CD4-positive, alpha-beta T cell treated with Interleukin-6 for 4 hours (primary cell): ENCODE results near the gene MED27.

Experiments
- DNase-seq: peaks from one replicate; pipeline ENCODE4 v3.0.0-alpha.2; 2020; ENCODE audit warnings: mixed read lengths

MED27 gene

DNA sequence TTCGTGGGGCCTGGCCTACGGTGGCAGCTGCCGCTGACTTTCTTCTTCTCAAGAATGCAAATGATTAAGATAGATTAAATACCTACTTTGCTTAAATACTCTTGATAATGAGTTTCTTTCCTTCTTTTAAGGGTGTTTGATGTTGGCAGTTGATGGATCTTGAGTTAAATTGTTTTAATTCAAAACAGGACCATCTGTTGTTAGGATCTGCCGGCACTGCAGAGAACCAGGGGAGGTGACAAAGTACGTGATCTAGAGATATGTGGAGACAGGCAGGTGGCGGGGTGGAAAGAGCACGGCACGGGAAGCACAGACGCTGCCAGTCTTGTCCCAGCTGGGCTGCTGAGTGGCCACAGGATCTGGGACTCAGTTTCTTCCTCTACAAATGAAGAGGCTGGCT lies 37.9 kb downstream of the MED27 start:
- no peak for DNase-seq

DNA sequence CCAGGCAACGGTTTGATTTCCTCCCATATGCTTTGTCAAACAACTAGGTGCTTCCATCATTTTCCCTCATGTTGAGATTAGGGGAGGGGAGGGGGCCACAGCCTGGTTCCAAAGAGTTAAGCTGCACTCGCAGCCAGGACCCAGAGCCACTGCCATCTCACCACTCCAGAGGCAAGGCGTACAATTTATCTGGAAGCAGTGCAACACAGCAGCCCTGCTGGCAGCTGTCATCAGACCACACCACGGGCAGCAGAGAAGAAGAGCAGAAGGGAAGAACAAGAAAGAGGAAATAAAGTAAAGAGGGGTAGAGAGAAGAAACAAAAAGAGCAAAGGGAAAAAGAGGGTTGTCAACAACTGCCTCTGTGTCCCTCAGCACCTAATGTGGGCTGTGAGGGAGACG lies 38.9 kb downstream of the MED27 start:
- no peak for DNase-seq

DNA sequence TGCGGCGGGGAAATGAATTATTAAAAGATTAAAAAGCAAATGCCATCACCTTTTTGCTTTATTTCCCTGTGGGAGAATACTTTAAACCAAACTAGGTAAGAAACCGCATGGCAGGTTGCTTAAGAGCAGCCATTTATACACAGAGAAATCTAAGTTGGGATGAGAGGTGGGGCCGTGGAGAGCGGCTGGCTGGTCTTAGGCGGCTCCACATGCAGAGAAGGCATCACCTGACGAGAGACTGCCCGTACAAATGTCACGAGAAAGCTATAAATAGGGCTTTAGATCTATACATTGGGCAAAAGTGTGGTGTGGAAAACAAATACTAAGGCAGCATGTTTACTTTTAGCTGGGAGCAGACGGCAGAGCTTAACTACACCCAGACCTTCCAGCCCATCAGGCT lies 39.4 kb downstream of the MED27 start:
- DNase-seq = no peak

DNA sequence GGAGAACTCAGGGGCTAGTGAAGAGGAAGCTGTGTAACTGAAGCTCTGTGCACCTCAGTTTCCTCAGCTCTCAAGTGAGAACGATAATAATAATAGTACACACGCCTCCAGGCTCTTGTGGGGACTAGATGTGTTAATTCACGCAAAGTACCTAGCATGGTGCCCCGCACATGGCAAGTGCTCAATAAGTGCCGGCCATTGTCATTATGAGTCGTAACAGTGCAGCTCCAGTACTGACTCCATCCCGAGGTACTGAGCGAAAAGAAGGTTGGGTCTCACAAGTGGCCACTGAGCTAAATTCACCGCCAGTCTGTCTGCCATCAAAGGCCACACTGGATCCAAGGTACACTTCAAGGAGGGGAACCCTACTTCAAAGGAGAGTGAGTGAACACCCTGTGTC lies 40.4 kb downstream of the MED27 start:
- DNase-seq = no peak

DNA sequence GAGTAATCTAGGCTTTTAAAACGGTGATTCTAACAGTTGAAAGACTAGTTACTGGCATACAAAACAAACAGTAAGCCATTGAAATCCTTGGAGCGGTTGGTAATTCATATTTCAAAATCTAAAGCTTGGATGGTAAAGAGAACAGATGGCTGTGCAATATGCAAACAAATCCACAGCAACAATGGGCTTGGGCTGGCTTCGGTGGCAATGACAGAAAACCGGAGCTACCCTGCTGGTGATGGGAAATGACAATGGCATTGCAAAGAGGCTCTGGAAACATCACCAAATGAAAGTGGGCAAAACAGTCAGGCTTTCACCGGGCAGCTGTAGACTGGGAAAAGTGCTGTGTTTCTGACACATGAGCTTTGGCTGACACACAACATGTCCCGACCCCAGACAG lies 42.2 kb downstream of the MED27 start:
- no peak for DNase-seq

DNA sequence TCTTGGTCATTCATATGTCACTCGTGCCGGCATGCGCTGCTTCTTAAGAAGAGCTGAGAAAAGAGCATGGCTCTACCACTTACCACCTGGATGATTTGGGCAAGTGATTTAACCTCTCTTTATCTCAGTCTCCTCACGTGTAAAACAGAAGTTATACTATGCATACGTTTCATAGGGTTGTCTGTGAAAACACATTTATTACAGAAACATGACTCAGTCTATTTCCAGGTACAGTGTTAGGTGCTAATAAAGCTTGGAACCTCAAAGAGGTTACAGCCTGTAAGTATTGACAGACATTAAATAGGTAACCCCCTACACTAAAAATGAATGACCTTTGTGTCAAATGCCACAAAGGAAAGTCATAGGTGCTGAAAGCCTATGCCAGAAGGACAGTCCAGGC lies 43.1 kb downstream of the MED27 start:
- DNase-seq = no peak

DNA sequence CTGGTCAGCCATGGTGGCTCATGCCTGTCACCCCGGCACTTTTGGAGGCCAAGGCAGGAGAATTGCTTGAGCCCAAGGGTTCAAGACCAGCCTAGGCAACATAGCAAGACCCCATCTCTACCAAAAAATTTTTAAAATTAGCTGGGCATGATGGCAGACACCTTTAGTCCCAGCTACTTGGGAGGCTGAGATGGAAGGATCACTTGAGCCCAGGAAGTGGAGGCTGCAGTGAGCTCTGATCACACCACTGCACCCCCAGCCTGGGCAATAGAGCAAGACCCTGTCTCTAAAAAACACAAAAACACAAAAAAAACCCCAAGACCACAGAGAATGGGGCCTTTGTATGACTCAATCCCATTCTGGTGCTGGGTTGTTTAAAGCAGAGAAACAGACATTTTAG lies 44.0 kb downstream of the MED27 start:
- DNase-seq = no peak

DNA sequence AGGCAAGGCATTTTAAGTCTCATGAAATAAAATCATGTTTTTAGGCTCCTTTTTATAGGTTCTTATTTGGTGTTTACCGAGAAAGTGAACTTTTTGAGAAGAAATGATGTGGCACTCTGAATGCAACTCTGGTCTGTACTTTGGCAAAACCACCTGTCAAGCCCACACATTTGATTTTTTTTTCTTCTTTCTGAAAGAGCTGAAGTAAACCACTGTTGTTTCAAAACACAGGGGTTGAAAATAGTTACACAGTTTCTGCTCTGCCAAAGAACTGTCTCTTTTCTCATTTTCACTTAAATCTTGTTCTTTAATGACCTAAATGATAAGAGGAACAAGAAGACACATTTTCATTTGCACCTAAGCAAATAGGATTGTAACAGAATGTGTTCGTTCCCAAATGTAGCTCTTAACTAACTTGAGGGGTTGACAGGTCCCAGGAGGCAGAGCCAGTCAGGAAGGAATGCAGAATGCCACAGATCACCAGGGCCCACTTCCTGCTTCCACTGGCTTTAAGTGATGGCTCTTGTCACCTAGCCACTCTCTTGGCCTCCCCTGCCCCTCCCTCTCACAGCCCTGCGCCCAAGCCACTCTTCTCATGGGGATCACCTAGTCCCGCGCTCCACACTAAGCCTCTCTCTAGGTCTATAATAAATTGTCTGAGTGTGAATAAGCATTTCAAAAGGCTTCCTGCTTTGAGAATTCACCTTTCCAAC lies 47.3 kb downstream of the MED27 start:
- no peak for DNase-seq

DNA sequence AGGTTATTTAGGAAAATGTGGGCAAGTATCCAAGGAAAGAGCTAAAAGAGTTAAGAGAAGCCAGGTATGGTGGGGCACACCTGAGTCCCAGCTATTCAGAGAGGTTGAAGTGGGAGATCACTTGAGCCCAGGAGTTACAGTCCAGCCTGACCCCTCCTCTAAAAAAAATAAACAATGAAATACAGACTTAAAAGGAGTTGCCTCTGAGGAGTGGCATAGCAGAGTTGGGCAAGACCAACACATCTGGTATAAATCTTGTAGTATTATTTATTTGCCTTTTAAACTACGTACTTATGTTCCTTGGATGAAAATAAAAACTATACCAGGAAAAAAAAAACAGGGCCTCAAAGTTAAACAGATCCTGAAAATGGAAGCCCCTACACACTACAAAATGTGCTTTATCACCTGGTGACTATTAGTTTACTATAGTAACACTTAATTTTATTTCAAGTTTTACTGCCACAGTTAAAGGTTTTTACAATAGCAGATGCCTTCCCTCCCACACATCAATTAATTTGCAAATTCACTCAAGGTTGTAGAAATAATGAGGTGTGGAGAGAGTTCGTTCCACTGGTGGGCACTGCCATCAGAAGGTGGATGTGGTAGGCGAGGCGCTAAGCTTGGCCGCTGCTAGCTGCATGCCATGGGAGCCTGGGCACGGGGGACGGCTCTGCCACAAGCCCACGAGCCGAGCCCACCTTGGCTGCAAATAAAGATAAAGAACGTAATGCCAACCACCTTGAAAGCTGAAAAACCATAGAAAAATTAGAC lies 48.0 kb downstream of the MED27 start:
- DNase-seq = no peak

DNA sequence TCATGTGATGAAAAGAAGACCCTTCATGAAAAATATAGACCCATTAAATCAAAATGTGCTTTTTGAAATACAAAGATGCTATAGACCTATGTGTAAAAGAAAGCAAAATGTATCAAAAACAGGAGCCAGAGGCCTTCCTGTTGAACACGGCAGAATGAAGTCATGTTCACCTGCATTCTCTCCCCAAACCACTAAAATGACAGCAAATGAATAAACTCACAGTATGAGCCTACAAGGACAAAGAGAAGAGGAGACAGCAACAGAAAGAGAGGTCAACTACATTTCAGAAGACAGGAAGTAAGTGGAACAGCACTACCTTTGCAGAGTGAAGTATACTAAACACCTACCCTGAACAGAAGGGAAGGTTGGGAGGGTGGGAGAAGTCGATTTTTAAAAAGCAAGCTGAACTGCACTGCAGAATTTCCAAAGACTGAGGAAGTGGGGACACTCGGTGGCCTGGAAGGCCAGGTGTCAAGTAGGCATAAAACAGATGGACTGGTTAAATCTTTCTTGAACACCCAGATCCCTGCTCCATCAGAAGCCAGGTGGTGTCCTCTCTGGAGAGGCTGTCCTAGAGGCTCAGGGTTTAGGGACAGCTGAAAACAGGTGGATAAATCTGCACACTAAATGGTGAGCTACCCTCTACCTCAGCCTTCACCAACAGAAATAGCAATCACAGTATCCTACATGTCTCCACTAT lies 48.9 kb downstream of the MED27 start:
- no peak for DNase-seq

DNA sequence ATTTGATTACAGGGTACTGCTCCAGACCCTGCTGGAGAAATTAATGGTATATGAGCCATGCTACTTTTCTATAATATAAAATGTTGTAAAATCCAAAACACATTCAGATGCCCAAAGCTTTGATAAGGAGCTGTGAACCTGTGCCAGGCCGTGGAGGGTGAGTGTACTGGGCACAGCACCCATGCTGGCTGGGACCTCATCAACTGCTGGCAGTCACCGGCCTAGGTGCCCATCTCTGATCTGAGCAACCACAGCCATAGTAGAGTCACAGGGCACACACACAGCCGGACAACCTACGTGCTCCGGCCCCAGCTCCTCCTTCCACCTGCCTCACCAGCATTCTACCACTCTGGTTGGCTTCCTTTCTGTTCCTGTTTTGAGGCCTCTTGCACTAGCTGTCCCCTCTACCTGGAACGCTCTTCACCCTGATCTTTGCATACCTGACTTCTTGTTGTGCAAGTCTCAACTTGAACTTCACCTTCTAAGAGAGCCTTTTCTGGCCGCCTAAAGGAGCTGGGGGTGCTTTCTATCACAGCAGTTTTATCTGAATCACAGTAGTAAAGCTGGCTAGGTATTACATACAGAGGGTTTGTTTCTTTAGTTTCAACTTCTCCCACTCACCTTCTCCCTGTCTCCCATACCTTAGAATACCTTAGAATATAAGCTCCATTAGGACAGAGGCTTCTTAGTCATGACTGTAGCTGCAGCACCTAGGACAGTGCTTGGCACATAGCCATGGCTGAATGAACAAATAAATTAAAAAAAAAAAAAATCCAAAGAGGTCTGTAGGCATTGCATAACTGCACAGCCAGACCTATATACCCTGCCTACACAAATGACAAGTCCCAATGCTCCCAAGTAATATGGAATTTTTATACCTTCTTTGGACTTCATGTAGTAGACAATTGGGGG lies 51.7 kb downstream of the MED27 start:
- DNase-seq = no peak

DNA sequence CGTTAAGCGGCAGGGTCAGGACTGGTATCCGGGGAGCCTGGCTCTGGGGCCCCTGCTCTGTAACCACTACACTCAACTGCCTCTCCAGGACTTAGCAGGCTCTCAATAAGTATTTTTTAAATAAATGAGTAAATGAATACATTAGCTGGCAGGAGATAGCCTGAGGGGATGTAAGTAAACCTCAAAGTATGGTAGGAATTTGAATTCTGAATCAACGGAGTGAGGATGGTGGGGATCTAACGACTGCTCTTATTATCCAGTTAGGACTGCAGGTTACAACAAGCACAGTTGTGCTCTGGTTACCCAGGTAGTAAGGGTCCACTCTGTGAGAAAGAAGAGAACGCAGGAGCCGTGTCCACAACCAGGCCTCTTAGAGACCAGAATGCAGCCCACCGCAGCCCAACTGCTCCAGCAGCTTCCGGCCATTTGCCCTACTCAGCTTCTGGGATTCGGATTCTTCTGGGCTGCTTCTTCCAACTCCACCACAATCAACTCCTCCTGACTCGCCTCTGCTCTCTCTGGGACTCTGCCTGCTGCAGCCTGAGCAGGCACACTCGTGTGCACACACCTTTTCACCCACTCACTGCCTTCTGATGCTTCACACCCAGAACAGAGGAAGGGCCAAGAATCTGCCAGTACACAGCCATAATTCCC lies 52.6 kb downstream of the MED27 start:
- DNase-seq = no peak

DNA sequence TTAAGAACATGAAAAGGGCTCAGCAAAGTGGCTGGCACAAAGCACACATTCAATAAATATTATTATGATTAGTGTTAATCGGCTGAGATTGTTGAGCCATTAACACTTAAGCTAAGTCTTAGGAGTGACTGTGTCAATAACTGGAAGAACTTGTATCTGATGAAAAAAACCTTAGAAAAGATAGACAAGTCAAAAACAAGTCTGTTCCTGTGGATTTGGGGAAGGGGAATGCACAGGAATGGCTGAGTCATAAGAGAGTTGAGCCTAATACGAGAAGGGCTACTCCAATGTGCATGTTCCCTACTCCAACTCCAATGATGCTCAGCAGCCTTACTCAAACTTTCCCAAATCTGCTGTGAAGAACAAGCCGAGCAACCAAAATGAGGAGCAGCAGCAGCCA lies 53.9 kb downstream of the MED27 start:
- no peak for DNase-seq

DNA sequence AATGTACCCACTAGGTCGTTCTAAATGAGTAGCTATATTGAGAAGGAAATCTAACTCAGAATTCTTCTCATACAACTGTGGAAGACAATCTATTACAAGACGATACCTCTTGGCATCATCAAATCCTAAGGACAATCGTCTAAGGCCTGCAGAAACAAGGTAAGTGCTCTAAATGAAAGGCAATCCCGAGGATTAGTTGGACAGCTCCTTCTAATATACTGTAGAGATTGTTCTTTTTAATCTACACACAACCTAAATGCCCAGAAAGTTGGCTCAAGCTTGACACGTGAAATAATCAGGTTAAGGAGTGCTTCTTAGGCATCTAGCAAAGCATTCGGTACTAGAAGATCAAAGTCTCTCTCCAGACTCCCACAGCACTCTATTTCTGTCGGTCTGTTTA lies 55.1 kb downstream of the MED27 start:
- DNase-seq = no peak

DNA sequence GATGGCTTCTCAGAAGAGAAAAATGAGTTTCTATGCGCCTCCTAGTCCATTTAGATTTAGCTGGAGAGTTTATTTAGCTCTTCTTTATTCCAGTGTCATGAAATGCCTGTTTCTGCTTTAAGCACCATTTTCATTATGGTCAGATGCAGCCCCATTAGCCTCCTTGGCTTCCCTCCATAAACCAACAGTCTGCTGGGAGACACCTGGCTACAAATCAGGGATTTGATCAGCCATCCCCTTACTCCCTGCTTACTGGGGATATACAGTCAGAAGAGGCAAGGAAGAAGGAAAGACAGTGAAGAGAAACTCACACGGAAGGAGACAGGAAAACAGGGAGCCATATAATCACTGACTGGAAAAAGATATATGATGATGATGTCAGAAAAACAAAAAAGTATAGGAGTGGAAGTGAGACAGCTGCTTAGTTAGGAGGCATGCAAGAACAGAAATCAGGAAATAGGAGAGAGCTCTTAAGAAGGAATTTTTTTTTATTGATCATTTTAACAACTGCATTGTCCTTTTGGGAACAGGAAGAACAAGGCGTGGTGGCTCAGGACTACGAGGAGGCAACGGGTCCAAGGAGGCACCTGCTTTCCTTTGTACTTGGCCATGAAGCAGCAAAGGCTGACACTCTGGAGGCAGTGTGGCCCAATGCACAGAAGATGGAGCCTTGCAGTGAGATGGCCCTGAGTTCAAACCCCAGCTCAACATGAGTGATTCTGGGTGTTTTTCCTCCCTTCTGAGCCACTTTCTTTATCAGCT lies 56.1 kb downstream of the MED27 start:
- no peak for DNase-seq

DNA sequence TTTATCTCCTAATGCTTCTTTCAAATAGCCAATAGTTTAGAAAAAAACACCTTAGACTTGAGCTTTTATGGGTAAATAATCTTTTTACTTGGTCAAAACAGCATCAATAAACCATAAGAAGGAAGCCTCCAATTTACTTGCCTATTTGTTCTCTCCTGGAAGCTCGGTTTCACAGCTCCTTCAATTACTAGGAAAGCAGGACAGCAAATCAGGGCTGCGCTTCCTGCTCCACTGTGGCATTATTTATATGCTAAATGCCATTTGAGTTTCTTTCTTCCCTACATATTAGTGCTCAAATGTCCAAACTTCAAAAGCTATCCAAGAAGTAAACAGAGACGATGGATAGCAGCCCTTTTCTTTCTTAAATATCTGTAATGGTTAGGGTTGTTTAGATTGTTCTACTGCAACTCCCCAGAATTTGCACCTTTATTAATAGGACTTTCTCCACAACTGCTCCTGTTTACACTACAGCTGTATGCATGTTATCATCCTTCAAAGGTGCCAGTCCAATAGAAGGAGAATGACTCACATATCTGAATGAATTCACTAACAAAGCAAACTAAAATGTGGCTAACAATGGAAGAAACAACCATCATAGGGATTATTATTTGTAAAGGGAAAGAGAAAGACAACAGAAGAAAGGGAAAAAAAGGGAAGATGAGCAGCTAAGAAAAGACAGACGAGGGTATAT lies 58.7 kb downstream of the MED27 start:
- no peak for DNase-seq

DNA sequence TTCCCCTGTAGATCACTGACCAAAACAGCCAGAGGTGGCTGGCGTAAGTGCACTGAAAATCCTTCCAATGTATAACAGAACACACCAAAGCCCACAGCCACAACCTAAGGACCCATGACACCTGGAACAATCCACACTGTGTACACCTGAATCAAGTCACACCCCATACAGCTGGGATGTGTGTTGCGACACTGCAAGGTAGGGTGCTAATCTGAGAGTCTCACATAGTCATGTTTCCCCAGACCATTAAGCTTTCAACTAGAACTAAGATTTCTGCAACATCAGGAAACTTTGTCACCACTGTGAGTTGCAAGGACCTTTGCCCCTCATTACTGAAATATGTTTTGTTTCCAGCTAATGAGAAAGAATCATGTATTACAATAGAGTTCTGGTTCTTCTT lies 59.4 kb downstream of the MED27 start:
- DNase-seq = no peak

DNA sequence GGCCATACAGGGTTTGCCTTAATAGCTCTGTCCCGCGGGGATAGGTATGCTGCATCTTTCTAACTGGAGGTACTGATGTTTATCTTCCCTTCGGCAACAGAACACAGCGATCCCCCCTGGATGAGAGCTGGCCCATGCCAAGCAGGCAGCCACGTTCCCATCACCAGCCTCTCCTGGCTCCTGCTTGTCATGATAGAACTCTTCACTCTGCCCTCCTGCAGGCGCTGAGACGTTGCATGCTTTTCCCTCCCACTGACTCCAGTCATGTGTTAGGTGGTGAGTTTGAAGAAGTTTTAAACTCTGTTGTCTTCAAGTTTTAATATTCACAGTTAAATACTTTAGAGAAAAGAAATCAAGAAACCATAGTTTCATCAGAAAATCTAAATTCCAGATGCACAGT lies 60.0 kb downstream of the MED27 start:
- DNase-seq = no peak

DNA sequence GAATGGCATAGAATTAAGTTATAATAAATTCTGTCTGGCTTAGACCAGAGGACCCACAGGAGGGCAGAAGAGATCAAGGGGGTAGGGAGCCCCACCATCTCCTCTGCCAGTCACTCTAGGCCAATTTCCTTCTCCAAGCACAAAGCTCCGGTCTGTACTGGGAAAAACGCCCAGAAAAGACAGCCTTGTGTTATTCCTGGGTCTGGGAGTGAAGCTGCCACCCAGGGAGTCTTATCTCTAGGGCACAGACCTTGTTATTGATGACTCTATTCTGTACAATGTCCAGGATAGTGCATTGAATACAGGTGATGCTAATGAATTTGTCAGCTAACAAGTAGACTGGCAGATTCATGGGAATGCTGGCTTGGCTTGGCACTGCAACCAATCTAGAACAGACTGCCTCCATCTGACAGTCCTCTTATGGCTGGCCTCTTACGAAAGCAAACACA lies 60.7 kb downstream of the MED27 start:
- DNase-seq = no peak

DNA sequence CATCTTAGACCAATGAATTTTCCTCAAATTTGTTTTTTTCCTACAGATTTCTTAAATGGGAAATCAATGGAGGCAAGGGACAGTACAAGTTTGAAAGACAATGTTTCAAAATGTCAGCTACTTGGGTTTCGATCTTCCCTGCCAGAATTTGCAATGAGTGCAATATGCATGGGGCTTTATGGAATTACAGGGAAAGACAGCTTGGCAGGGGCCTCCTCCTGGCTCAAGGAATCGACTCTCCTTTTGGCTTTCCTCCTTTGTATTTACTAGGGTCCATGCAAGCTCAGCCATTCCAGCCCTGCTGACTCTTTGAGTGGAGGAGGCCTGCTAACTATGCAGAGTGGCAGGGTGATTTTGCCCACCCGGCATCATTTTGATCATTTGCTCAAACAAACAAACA lies 63.2 kb downstream of the MED27 start:
- no peak for DNase-seq

DNA sequence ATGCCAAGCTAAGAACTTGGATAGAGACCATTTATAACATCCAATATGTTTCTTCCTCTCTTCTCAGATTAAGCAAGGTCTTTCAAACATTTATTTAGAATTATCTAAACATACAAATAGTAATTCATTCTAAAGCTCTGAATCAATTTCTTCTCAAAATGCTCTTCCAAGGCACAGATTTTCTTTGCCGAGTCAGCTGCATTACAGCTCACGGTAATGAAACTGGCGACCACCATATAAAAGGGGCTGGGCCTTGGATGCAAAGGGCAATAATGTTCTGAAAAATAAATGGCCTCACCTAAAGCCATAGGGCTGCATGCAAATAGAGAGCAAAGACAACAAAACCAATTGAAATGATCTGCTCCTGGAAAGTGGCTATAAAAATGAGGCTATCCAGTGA lies 63.8 kb downstream of the MED27 start:
- no peak for DNase-seq
